ENCODE measurements around the gene MTERF1. TPM values are rescaled to one million over a fixed set of nuclear protein-coding genes. Genes with fewer than 3 reads are reported as not detected.

MTERF1 gene
- total and polyA plus RNA-seq, 9 of the 15 experiments (the other 6 are each of a cell fraction or from before 2014, with no cell fraction given) = 15.7 to 49.2 (median 29.1) TPM

- TF ChIP-seq, protein P1, sequence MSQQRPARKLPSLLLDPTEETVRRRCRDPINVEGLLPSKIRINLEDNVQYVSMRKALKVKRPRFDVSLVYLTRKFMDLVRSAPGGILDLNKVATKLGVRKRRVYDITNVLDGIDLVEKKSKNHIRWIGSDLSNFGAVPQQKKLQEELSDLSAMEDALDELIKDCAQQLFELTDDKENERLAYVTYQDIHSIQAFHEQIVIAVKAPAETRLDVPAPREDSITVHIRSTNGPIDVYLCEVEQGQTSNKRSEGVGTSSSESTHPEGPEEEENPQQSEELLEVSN (IDR thresholded peaks at IDR 0.05; ENCODE audit: borderline replicate concordance in 1 of 2, extremely low read depth in 1 of 2, insufficient read depth in 1 of 2, insufficient read length in 1 of 2, low read depth in 1 of 2, low read length in 1 of 2, poor library complexity in 1 of 2, severe bottlenecking in 1 of 2) = peak; percentile 44 to 81
- TF ChIP-seq GATAD2A (IDR thresholded peaks at IDR 0.05) (no peak), ZBTB2 (IDR thresholded peaks at IDR 0.05) (no peak), NFXL1 (CRISPR knock-in tag; IDR thresholded peaks at IDR 0.05) (no peak), ZNF79 (CRISPR knock-in tag; IDR thresholded peaks at IDR 0.05; ENCODE audit: low read depth) (no peak), ZC3H8 (IDR thresholded peaks at IDR 0.05) (0 out of 2 replicates have a peak, but pooled peaks have one; percentile 69), ZC3H11A (IDR thresholded peaks at IDR 0.05; ENCODE audit: low read depth, low read length) (no peak), TRIM28 (IDR thresholded peaks at IDR 0.05) (no peak), EHMT2 (IDR thresholded peaks at IDR 0.05) (peak; percentile 90), ZNF174 (CRISPR knock-in tag; IDR thresholded peaks at IDR 0.05) (no peak; the same call in 1 of the 2 replicates), ZC3H4 (CRISPR knock-in tag; IDR thresholded peaks at IDR 0.05; ENCODE audit: borderline replicate concordance) (no peak), MYC (IDR thresholded peaks at IDR 0.05; ENCODE audit: low read depth, low read length) (peak; percentile 59), MYC (CRISPR knock-in tag; IDR thresholded peaks at IDR 0.05; ENCODE audit: borderline replicate concordance, low read depth) (no peak), HNRNPH1 (optimal IDR thresholded peaks at IDR 0.05; ENCODE audit: low read depth, low read length) (no peak), ZNF165 (CRISPR knock-in tag; IDR thresholded peaks at IDR 0.05; ENCODE audit: borderline replicate concordance) (no peak), TBP (optimal IDR thresholded peaks at IDR 0.05; ENCODE audit: low read depth, low read length) (peak; percentile 75), BDP1 (IDR thresholded peaks at IDR 0.05; ENCODE audit: insufficient read depth, insufficient read length) (no peak), C11orf30 (IDR thresholded peaks at IDR 0.05; ENCODE audit: low read depth) (peak; percentile 94), FOXA3 (CRISPR knock-in tag; conservative IDR thresholded peaks at IDR 0.05 in 1 of 2, IDR thresholded peaks at IDR 0.05 in 1 of 2) (0 out of 4 replicates have a peak, but pooled peaks of 1 of the 2 experiments have one; percentile 37), ZNF253 (CRISPR knock-in tag; conservative IDR thresholded peaks at IDR 0.05) (no peak), CAMTA2 (CRISPR knock-in tag; conservative IDR thresholded peaks at IDR 0.05) (no peak), SAP30 (IDR thresholded peaks at IDR 0.05; ENCODE audit: borderline replicate concordance, insufficient read depth, low read depth, low read length, poor library complexity, severe bottlenecking) (peak; percentile 72), ID3 (CRISPR knock-in tag; IDR thresholded peaks at IDR 0.05) (no peak), ID3 (tag; IDR thresholded peaks at IDR 0.05) (no peak), ZNF695 (CRISPR knock-in tag; IDR thresholded peaks at IDR 0.05) (no peak)
Measured at GRCh38 chr7:91880413-91881241, at the start of gene MTERF1 (continued).

Data from K562 (cell line).